ENCODE measurements around the gene SNRNP40. TPM values are rescaled to one million over a fixed set of nuclear protein-coding genes. Genes with fewer than 3 reads are reported as not detected.
A peak's percentile ranks its signal among the peaks of the same experiment; 100 is the strongest.

The SNRNP40 gene
- total and polyA plus RNA-seq, 2 of the 13 experiments (the other 11 are each of a cell fraction or from before 2014, with no cell fraction given) = 51.0 to 147 TPM

DNA sequence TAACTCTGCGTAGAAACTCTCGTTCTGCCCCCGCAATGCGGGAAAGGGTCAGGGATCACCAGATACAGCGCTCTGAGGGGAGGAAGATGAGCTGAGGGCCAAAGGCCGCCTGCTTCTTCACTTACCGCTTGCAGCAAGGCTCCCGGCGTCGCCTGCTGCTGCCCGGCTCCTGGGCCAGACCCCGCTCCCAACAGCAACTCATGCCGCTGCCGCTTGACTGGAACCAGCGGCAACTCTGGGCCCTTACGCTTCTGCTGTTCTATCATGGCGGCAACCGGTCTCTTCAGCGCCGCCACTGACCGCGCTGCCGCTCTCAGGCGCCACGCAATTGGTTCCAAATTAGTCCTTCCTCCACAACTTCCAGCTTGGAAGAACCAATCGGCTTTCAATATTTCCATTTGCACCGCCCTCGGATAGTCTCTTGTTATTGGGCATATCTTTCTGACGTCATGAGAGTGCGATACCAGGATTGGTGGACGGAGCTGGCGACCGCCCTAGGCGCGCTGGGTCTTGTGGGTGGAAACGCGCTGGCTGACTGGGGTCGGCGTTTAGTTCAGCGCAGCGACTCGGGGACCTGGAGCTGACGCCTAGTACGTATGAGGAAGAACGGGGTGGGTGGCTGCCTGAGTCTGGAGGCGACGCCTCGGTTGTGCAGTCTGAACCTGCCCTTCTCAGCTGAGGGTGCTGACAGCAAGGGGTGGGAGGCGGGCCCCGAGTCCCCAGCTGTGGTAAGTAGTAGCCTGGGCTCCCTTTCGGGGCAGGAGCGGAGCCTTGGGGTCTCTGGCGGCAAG, at the start of gene SNRNP40, which contains the start of gene ZCCHC17 (continued):
- TF ChIP-seq GLI4 (CRISPR knock-in tag; IDR thresholded peaks at IDR 0.05; ENCODE audit: borderline replicate concordance) (no peak), BCL3 (CRISPR knock-in tag; IDR thresholded peaks at IDR 0.05) (no peak; the same call in 1 of the 2 replicates), GRHL1 (CRISPR knock-in tag; conservative IDR thresholded peaks at IDR 0.05) (no peak), ZNF782 (CRISPR knock-in tag; IDR thresholded peaks at IDR 0.05; ENCODE audit: borderline replicate concordance) (no peak), ZNF329 (CRISPR knock-in tag; IDR thresholded peaks at IDR 0.05; ENCODE audit: low read depth) (no peak), HDAC1 (CRISPR knock-in tag; IDR thresholded peaks at IDR 0.05) (peak; percentile 64), STAT5B (CRISPR knock-in tag; IDR thresholded peaks at IDR 0.05) (no peak), ZNF343 (CRISPR knock-in tag; IDR thresholded peaks at IDR 0.05) (no peak), MXD4 (CRISPR knock-in tag; IDR thresholded peaks at IDR 0.05) (no peak; the same call in 1 of the 2 replicates), SMAD3 (CRISPR knock-in tag; IDR thresholded peaks at IDR 0.05) (no peak; the same call in 1 of the 2 replicates), EZH2 (conservative IDR thresholded peaks at IDR 0.05; ENCODE audit: low read depth, low read length) (no peak)
- TF ChIP-seq, protein P1, sequence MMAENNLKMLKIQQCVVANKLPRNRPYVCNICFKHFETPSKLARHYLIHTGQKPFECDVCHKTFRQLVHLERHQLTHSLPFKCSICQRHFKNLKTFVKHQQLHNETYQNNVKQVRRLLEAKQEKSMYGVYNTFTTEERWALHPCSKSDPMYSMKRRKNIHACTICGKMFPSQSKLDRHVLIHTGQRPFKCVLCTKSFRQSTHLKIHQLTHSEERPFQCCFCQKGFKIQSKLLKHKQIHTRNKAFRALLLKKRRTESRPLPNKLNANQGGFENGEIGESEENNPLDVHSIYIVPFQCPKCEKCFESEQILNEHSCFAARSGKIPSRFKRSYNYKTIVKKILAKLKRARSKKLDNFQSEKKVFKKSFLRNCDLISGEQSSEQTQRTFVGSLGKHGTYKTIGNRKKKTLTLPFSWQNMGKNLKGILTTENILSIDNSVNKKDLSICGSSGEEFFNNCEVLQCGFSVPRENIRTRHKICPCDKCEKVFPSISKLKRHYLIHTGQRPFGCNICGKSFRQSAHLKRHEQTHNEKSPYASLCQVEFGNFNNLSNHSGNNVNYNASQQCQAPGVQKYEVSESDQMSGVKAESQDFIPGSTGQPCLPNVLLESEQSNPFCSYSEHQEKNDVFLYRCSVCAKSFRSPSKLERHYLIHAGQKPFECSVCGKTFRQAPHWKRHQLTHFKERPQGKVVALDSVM (CRISPR knock-in tag; IDR thresholded peaks at IDR 0.05) = peak; percentile 53
- TF ChIP-seq, protein P2, sequence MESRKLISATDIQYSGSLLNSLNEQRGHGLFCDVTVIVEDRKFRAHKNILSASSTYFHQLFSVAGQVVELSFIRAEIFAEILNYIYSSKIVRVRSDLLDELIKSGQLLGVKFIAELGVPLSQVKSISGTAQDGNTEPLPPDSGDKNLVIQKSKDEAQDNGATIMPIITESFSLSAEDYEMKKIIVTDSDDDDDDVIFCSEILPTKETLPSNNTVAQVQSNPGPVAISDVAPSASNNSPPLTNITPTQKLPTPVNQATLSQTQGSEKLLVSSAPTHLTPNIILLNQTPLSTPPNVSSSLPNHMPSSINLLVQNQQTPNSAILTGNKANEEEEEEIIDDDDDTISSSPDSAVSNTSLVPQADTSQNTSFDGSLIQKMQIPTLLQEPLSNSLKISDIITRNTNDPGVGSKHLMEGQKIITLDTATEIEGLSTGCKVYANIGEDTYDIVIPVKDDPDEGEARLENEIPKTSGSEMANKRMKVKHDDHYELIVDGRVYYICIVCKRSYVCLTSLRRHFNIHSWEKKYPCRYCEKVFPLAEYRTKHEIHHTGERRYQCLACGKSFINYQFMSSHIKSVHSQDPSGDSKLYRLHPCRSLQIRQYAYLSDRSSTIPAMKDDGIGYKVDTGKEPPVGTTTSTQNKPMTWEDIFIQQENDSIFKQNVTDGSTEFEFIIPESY (CRISPR knock-in tag; IDR thresholded peaks at IDR 0.05) = no peak
- TF ChIP-seq, protein P3, sequence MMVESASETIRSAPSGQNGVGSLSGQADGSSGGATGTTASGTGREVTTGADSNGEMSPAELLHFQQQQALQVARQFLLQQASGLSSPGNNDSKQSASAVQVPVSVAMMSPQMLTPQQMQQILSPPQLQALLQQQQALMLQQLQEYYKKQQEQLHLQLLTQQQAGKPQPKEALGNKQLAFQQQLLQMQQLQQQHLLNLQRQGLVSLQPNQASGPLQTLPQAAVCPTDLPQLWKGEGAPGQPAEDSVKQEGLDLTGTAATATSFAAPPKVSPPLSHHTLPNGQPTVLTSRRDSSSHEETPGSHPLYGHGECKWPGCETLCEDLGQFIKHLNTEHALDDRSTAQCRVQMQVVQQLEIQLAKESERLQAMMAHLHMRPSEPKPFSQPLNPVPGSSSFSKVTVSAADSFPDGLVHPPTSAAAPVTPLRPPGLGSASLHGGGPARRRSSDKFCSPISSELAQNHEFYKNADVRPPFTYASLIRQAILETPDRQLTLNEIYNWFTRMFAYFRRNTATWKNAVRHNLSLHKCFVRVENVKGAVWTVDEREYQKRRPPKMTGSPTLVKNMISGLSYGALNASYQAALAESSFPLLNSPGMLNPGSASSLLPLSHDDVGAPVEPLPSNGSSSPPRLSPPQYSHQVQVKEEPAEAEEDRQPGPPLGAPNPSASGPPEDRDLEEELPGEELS (CRISPR knock-in tag; IDR thresholded peaks at IDR 0.05) = no peak
- TF ChIP-seq, protein P4, sequence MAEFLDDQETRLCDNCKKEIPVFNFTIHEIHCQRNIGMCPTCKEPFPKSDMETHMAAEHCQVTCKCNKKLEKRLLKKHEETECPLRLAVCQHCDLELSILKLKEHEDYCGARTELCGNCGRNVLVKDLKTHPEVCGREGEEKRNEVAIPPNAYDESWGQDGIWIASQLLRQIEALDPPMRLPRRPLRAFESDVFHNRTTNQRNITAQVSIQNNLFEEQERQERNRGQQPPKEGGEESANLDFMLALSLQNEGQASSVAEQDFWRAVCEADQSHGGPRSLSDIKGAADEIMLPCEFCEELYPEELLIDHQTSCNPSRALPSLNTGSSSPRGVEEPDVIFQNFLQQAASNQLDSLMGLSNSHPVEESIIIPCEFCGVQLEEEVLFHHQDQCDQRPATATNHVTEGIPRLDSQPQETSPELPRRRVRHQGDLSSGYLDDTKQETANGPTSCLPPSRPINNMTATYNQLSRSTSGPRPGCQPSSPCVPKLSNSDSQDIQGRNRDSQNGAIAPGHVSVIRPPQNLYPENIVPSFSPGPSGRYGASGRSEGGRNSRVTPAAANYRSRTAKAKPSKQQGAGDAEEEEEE (CRISPR knock-in tag; IDR thresholded peaks at IDR 0.05; ENCODE audit: borderline replicate concordance) = no peak

All from HepG2 (cell line).